ENCODE data around the gene TPP1.

TPP1 gene

DNA sequence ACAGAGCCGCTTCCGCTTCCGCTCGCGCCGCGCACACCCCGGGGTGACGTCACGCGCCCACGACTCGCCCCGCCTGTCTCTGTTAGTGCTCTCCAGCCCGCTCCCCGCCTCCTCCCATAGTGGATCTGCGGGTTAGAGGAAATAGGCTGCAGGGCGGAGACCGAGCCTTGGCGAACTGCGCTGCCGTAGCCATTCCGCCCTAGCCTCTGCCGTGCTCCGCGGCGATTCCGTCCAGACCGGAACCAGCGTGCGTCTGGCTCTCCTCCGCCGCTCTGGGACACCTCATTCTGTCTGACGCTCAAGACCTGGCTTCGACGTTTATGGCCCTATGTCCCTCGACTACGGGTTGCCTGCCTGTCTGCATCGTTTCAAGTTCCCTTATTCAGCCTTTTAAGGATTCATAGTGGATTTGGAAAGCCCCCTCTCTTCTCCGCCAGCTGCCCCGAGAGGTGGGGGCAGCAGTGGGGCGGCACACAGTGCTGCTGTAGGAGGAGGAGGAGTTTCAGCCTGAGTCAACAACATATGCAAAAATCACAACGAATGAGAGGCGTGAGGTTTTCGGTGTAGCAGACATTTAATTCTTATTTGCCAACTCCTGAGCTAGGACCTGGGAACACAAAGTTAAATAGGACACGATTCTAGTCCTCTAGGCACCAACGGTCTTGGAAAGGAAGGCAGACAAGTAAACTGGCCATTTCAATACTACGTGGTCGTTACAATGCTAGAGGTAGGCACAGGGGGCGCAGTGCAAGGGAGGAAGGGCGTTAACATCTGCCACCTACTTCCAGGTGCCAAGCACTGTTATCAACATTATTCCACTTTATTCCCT is 6.8 kb downstream of the TPP1 start, which contains the start of gene TAF10:
Gene TAF10, minus strand, starts transcription at position 4 of the 829 bp plus-strand sequence. CDS start 27 bp downstream, outside the sequence.
- Histone ChIP-seq H3K36me3 (ENCODE audit: control insufficient read depth in 1 of 2, insufficient read depth in 2 of 2, low read depth in 1 of 2, low read length in 2 of 2) (peaks cover 70 to 82% of the 10 kb centered on the region in 2 experiments), H3K9me3 (ENCODE audit: control insufficient read depth, low read length) (no peaks in the 10 kb centered on the region), H4K91ac (ENCODE audit: low read length) (peak within 1 kb of the TSS; percentile 96), H2AFZ (ENCODE audit: low read depth, low read length) (peak within 1 kb of the TSS; percentile 15), H3K27me3 (ENCODE audit: control insufficient read depth in 1 of 2, insufficient read depth in 1 of 2, low read length in 2 of 2) (no peaks in the 10 kb centered on the region), H2BK120ac (ENCODE audit: low read depth, low read length) (peak within 1 kb of the TSS; percentile 97), H3K14ac (ENCODE audit: low read length in 2 of 2) (peak within 1 kb of the TSS in 1 of 2 experiments; percentile 93), H4K8ac (ENCODE audit: low read length) (peak within 1 kb of the TSS; percentile 94), H2AK5ac (ENCODE audit: low read length, severe bottlenecking) (peak within 1 kb of the TSS; percentile 56), H3K4me2 (ENCODE audit: low read length, poor library complexity, severe bottlenecking) (peak within 1 kb of the TSS; percentile 79), H2BK15ac (ENCODE audit: low read depth, poor library complexity, severe bottlenecking) (peak within 1 kb of the TSS; percentile 26), H3K18ac (ENCODE audit: low read depth in 1 of 2, low read length in 2 of 2) (peak within 1 kb of the TSS; percentile 96 to 98), H2BK5ac (ENCODE audit: low read depth, low read length, poor library complexity, severe bottlenecking) (peak within 1 kb of the TSS; percentile 71), H3K4ac (ENCODE audit: low read depth in 1 of 2, low read length in 2 of 2) (peak within 1 kb of the TSS; percentile 84 to 89), H3K4me1 (ENCODE audit: control insufficient read depth, insufficient read depth, low read depth, low read length) (peaks cover 27% of the 10 kb centered on the region), H3K4me3 (ENCODE audit: insufficient read depth in 1 of 2, low read depth in 1 of 2, low read length in 2 of 2) (peak within 1 kb of the TSS; percentile 80 to 84), H3K23ac (ENCODE audit: low read length in 2 of 2) (peak within 1 kb of the TSS in 1 of 2 experiments; percentile 84), H3K27ac (ENCODE audit: low read length, poor library complexity, severe bottlenecking) (peak within 1 kb of the TSS; percentile 100), H3K79me1 (replicated peaks; ENCODE audit: low read length, poor library complexity, severe bottlenecking) (peaks cover 39% of the 10 kb centered on the region), H3K9ac (ENCODE audit: low read length) (peak within 1 kb of the TSS; percentile 89), H2BK12ac (ENCODE audit: low read length in 2 of 2) (peak within 1 kb of the TSS in 1 of 2 experiments; percentile 88)
- WGBS: under 1% methylated on average over 33 of the region's 51 CpGs
- DNase-seq: peak; percentile 98

DNA sequence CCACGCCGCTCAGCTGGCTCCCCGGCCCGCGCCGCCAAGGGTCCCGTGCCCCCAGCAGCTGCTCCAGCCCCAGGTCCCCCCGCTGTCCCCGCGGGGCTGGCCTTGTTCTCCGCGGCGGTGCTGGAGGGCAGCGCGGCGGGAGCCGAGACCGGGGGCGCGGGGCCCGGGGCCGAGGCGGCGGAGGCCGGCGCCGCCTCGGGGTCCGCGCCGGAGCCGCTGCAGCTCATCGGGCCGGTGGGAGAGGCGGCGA is 7.3 kb downstream of the TPP1 start:
- H3K79me1 ChIP-seq (replicated peaks; ENCODE audit: low read length, poor library complexity, severe bottlenecking): peaks cover 33% of the 10 kb centered on the region
- H2BK15ac ChIP-seq (ENCODE audit: low read depth, poor library complexity, severe bottlenecking): peak overlapping the region; percentile 12
- H3K36me3 ChIP-seq (ENCODE audit: control insufficient read depth in 1 of 2, insufficient read depth in 2 of 2, low read depth in 1 of 2, low read length in 2 of 2): peaks cover 65 to 81% of the 10 kb centered on the region in 2 experiments
- H2AK5ac ChIP-seq (ENCODE audit: low read length, severe bottlenecking): no peak overlapping the region
- H3K4ac ChIP-seq (ENCODE audit: low read depth in 1 of 2, low read length in 2 of 2): peak overlapping the region; percentile 71 to 84
- no peak overlapping the region for H2AFZ ChIP-seq (ENCODE audit: low read depth, low read length)
- H3K9me3 ChIP-seq (ENCODE audit: control insufficient read depth, low read length): no peaks in the 10 kb centered on the region
- WGBS: 1% methylated on average over 19 of the region's 36 CpGs
- H3K27me3 ChIP-seq (ENCODE audit: control insufficient read depth in 1 of 2, insufficient read depth in 1 of 2, low read length in 2 of 2): no peaks in the 10 kb centered on the region
- H4K8ac ChIP-seq (ENCODE audit: low read length): peak overlapping the region; percentile 70
- peak overlapping the region; percentile 80 to 84 for H3K4me3 ChIP-seq (ENCODE audit: insufficient read depth in 1 of 2, low read depth in 1 of 2, low read length in 2 of 2)
- H3K4me1 ChIP-seq (ENCODE audit: control insufficient read depth, insufficient read depth, low read depth, low read length): peaks cover 22% of the 10 kb centered on the region
- H3K27ac ChIP-seq (ENCODE audit: low read length, poor library complexity, severe bottlenecking): no peak overlapping the region
- H3K9ac ChIP-seq (ENCODE audit: low read length): peak overlapping the region; percentile 89
- DNase-seq: no peak
- H3K14ac ChIP-seq (ENCODE audit: low read length in 2 of 2): peak overlapping the region in 1 of 2 experiments; percentile 93
- peak overlapping the region; percentile 91 for H4K91ac ChIP-seq (ENCODE audit: low read length)
- peak overlapping the region in 1 of 2 experiments; percentile 84 for H3K23ac ChIP-seq (ENCODE audit: low read length in 2 of 2)
- H3K18ac ChIP-seq (ENCODE audit: low read depth in 1 of 2, low read length in 2 of 2): peak overlapping the region; percentile 90 to 93
- peak overlapping the region; percentile 97 for H2BK120ac ChIP-seq (ENCODE audit: low read depth, low read length)
- peak overlapping the region; percentile 79 for H3K4me2 ChIP-seq (ENCODE audit: low read length, poor library complexity, severe bottlenecking)
- peak overlapping the region; percentile 71 for H2BK5ac ChIP-seq (ENCODE audit: low read depth, low read length, poor library complexity, severe bottlenecking)
- peak overlapping the region in 1 of 2 experiments; percentile 88 for H2BK12ac ChIP-seq (ENCODE audit: low read length in 2 of 2)

DNA sequence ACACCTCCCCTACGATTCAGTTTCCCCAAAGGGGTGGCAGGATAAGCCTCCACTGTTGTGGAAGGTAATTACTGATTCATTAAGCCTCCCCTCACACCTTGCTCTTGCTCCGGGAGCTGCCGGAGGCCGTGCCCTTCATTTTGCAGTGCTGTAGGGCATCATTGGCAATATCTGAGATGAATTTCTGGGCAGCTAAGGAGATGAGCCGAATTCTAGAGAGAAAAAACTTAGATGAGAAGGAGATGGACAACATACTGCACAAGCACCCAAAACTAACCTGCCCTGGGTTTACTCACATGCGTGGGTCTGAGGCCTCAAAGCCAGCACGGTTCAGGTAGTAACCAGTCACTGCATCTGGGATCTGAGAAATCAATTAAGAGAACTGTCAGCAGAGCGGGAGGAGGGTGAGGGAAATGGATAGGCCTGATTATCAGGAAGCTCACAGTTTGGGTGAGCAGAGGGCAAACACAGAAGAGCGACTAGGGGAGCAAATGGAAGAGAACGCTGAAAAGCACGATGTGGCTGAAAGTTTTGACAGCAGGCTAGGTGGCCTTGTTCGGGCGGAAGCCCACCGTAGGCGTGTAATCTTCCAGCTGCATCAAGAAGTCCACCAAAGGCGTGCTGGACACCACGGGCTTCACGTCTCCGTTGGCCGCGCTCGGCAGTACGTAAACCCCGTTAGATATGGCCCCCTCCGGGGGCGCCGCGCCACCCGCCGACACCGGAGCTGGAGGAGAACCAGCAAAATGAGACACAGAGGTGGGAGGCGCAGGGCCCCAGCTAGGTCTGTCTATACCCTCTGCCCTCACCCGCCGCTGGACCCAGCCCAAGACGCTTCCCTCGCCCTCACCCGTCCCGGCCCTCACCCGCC is 7.9 kb downstream of the TPP1 start:
- Histone ChIP-seq H3K4me1 (ENCODE audit: control insufficient read depth, insufficient read depth, low read depth, low read length) (peaks cover 20% of the 10 kb centered on the region), H3K23ac (ENCODE audit: low read length in 2 of 2) (peak overlapping the region in 1 of 2 experiments; percentile 84), H2BK120ac (ENCODE audit: low read depth, low read length) (peak overlapping the region; percentile 97), H3K9me3 (ENCODE audit: control insufficient read depth, low read length) (no peaks in the 10 kb centered on the region), H2BK15ac (ENCODE audit: low read depth, poor library complexity, severe bottlenecking) (peak overlapping the region; percentile 12), H2AK5ac (ENCODE audit: low read length, severe bottlenecking) (peak overlapping the region; percentile 56), H3K9ac (ENCODE audit: low read length) (peak overlapping the region; percentile 89), H3K27ac (ENCODE audit: low read length, poor library complexity, severe bottlenecking) (peak overlapping the region; percentile 71), H3K4me3 (ENCODE audit: insufficient read depth in 1 of 2, low read depth in 1 of 2, low read length in 2 of 2) (peak overlapping the region; percentile 80 to 84), H3K18ac (ENCODE audit: low read depth in 1 of 2, low read length in 2 of 2) (peak overlapping the region; percentile 90 to 93), H4K8ac (ENCODE audit: low read length) (peak overlapping the region; percentile 70), H4K91ac (ENCODE audit: low read length) (peak overlapping the region; percentile 91), H3K27me3 (ENCODE audit: control insufficient read depth in 1 of 2, insufficient read depth in 1 of 2, low read length in 2 of 2) (no peaks in the 10 kb centered on the region), H3K36me3 (ENCODE audit: control insufficient read depth in 1 of 2, insufficient read depth in 2 of 2, low read depth in 1 of 2, low read length in 2 of 2) (peaks cover 59 to 76% of the 10 kb centered on the region in 2 experiments), H2AFZ (ENCODE audit: low read depth, low read length) (no peak overlapping the region), H2BK12ac (ENCODE audit: low read length in 2 of 2) (peak overlapping the region in 1 of 2 experiments; percentile 88), H3K14ac (ENCODE audit: low read length in 2 of 2) (peak overlapping the region in 1 of 2 experiments; percentile 93), H3K79me1 (replicated peaks; ENCODE audit: low read length, poor library complexity, severe bottlenecking) (peaks cover 28% of the 10 kb centered on the region), H3K4me2 (ENCODE audit: low read length, poor library complexity, severe bottlenecking) (peak overlapping the region; percentile 79), H3K4ac (ENCODE audit: low read depth in 1 of 2, low read length in 2 of 2) (peak overlapping the region; percentile 71 to 84), H2BK5ac (ENCODE audit: low read depth, low read length, poor library complexity, severe bottlenecking) (peak overlapping the region; percentile 71)
- peak; percentile 34 for DNase-seq
- 13% methylated on average over 20 of the region's 39 CpGs for WGBS
